Mucosa of rectum (tissue), 2 donors: Measurements from ENCODE around the gene TMEM237.
A peak's percentile ranks its signal among the peaks of the same experiment; 100 is the strongest.
"Not testable (repeated sequence)": the region's sequence is repeated elsewhere in the genome, so short reads cannot be mapped to it uniquely, and the experiment has no call there.

Experiments
- H3K27ac ChIP-seq, 2 donors: one replicate each; pipeline ENCODE4 v1.7.0; 2013; ENCODE audit warnings: inconsistent platforms in 2 of 2, low read depth in 2 of 2, low read length in 2 of 2
- H3K27me3 ChIP-seq, 2 donors: one replicate each; pipeline ENCODE4 v1.7.0; 2013; ENCODE audit warnings: low read length in 2 of 2; ENCODE audit not compliant: control insufficient read depth in 2 of 2, insufficient read depth in 2 of 2
- H3K36me3 ChIP-seq, 2 donors: one replicate each; pipeline ENCODE4 v1.7.0; 2013; ENCODE audit warnings: low read length in 2 of 2; ENCODE audit not compliant: control insufficient read depth in 2 of 2, insufficient read depth in 2 of 2
- H3K4me1 ChIP-seq, 2 donors: one replicate each; pipeline ENCODE4 v1.7.0; 2013; ENCODE audit warnings: low read length in 2 of 2, mild to moderate bottlenecking in 1 of 2; ENCODE audit not compliant: control insufficient read depth in 2 of 2, insufficient read depth in 2 of 2
- H3K4me3 ChIP-seq, 2 donors: one replicate each; pipeline ENCODE4 v1.7.0; 2013; ENCODE audit warnings: low read length in 2 of 2
- H3K9ac ChIP-seq, 2 donors: one replicate each; pipeline ENCODE4 v1.7.0; 2013; ENCODE audit warnings: low read length in 2 of 2, low read depth in 1 of 2, mild to moderate bottlenecking in 1 of 2
- H3K9me3 ChIP-seq, 2 donors: one replicate each; pipeline ENCODE4 v1.7.0; 2013; ENCODE audit warnings: low read length in 2 of 2; ENCODE audit not compliant: control insufficient read depth in 2 of 2
- donor health status: healthy.
- donor health status: Normal muscosa, but diverticular disease.

Gene TMEM237

GRCh38 chr2:201643216-201643890 is at the start of gene TMEM237:
TSS of gene TMEM237 (minus strand) at chr2:201643503. CDS start at chr2:201643400, 103 bp downstream.
- Histone ChIP-seq H3K36me3 (no peaks in the 10 kb centered on the region), H3K9ac (peak within 1 kb of the TSS; percentile 95 to 98), H3K9me3 (no peaks in the 10 kb centered on the region), H3K4me1 (peaks cover 5 to 6% of the 10 kb centered on the region in 2 donors), H3K4me3 (peak within 1 kb of the TSS; percentile 98 to 99), H3K27me3 (no peaks in the 10 kb centered on the region), H3K27ac (peak within 1 kb of the TSS; percentile 73 to 81)

- Histone ChIP-seq H3K27ac (no peak overlapping the region), H3K27me3 (peaks cover 0 to 2% of the 10 kb centered on the region in 2 donors), H3K4me3 (no peak overlapping the region), H3K9me3 (no peaks in the 10 kb centered on the region), H3K9ac (no peak overlapping the region), H3K4me1 (no peaks in the 10 kb centered on the region), H3K36me3 (no peaks in the 10 kb centered on the region)
Observed at GRCh38 chr2:201685156-201685555, 41.9 kb upstream of the TMEM237 start.

- no peak overlapping the region for H3K4me3 ChIP-seq
- H3K9ac ChIP-seq = no peak overlapping the region
- no peak overlapping the region for H3K27ac ChIP-seq
- peaks cover 0 to 2% of the 10 kb centered on the region in 2 donors for H3K27me3 ChIP-seq
- H3K4me1 ChIP-seq = no peaks in the 10 kb centered on the region
- no peaks in the 10 kb centered on the region for H3K9me3 ChIP-seq
- H3K36me3 ChIP-seq = no peaks in the 10 kb centered on the region
Observed at GRCh38 chr2:201680743-201681142, 37.4 kb upstream of the TMEM237 start.

GRCh38 chr2:201678401-201678800 is 35.1 kb upstream of the TMEM237 start:
- Histone ChIP-seq H3K27me3 (peaks cover 0 to 2% of the 10 kb centered on the region in 2 donors), H3K27ac (no peak overlapping the region), H3K36me3 (no peaks in the 10 kb centered on the region), H3K4me1 (no peaks in the 10 kb centered on the region), H3K9me3 (no peaks in the 10 kb centered on the region), H3K4me3 (no peak overlapping the region), H3K9ac (no peak overlapping the region)

- H3K9me3 ChIP-seq = no peaks in the 10 kb centered on the region
- H3K36me3 ChIP-seq = no peaks in the 10 kb centered on the region
- H3K27me3 ChIP-seq = no peaks in the 10 kb centered on the region
- no peak overlapping the region for H3K9ac ChIP-seq
- H3K4me3 ChIP-seq = no peak overlapping the region
- no peak overlapping the region for H3K27ac ChIP-seq
- no peaks in the 10 kb centered on the region for H3K4me1 ChIP-seq
Observed at GRCh38 chr2:201675454-201675853, 32.2 kb upstream of the TMEM237 start.

GRCh38 chr2:201674794-201675193 is 31.5 kb upstream of the TMEM237 start:
- Histone ChIP-seq H3K27me3 (no peaks in the 10 kb centered on the region), H3K36me3 (no peaks in the 10 kb centered on the region), H3K9ac (no peak overlapping the region), H3K4me1 (no peaks in the 10 kb centered on the region), H3K9me3 (no peaks in the 10 kb centered on the region), H3K4me3 (no peak overlapping the region), H3K27ac (no peak overlapping the region)

- Histone ChIP-seq H3K4me3 (no peak overlapping the region), H3K4me1 (no peaks in the 10 kb centered on the region), H3K9ac (no peak overlapping the region), H3K27ac (no peak overlapping the region), H3K9me3 (no peaks in the 10 kb centered on the region), H3K27me3 (no peaks in the 10 kb centered on the region), H3K36me3 (no peaks in the 10 kb centered on the region)
Observed at GRCh38 chr2:201674298-201674697, 31.0 kb upstream of the TMEM237 start.

GRCh38 chr2:201673546-201673945 is 30.2 kb upstream of the TMEM237 start:
- H3K9ac ChIP-seq = no peak overlapping the region
- no peaks in the 10 kb centered on the region for H3K27me3 ChIP-seq
- H3K27ac ChIP-seq = no peak overlapping the region
- no peaks in the 10 kb centered on the region for H3K36me3 ChIP-seq
- no peaks in the 10 kb centered on the region for H3K4me1 ChIP-seq
- H3K4me3 ChIP-seq = no peak overlapping the region
- H3K9me3 ChIP-seq = no peaks in the 10 kb centered on the region

GRCh38 chr2:201671205-201671604 is 27.9 kb upstream of the TMEM237 start:
- not testable (repeated sequence) for H3K27ac ChIP-seq, H3K4me1 ChIP-seq, H3K9ac ChIP-seq, H3K36me3 ChIP-seq, H3K4me3 ChIP-seq, H3K27me3 ChIP-seq, H3K9me3 ChIP-seq

- H3K36me3 ChIP-seq = no peaks in the 10 kb centered on the region
- no peaks in the 10 kb centered on the region for H3K27me3 ChIP-seq
- H3K27ac ChIP-seq = no peak overlapping the region
- no peak overlapping the region for H3K9ac ChIP-seq
- H3K4me3 ChIP-seq = no peak overlapping the region
- H3K9me3 ChIP-seq = no peaks in the 10 kb centered on the region
- H3K4me1 ChIP-seq = no peaks in the 10 kb centered on the region
Observed at GRCh38 chr2:201669865-201670264, 26.6 kb upstream of the TMEM237 start.
